ENCODE measurements around the gene TOB2.
A peak's percentile ranks its signal among the peaks of the same experiment; 100 is the strongest.
"Not testable (repeated sequence)": the region's sequence is repeated elsewhere in the genome, so short reads cannot be mapped to it uniquely, and the experiment has no call there.

Gene TOB2

GRCh38 chr22:41425660-41426365 lies 20.8 kb downstream of the TOB2 start:
- DNase-seq = no peak

GRCh38 chr22:41418717-41419116 lies 27.9 kb downstream of the TOB2 start:
- no peak for DNase-seq

GRCh38 chr22:41417622-41418390 lies 28.8 kb downstream of the TOB2 start:
- no peak for DNase-seq

- no peak for DNase-seq
Measured at GRCh38 chr22:41415554-41415953, 31.0 kb downstream of the TOB2 start.

- peak; percentile 28 for DNase-seq
Measured at GRCh38 chr22:41411021-41411851, 35.4 kb downstream of the TOB2 start.

- DNase-seq = no peak
Measured at GRCh38 chr22:41410311-41410751, 36.3 kb downstream of the TOB2 start.

GRCh38 chr22:41408665-41409064 lies 37.9 kb downstream of the TOB2 start:
- no peak for DNase-seq

- no peak for DNase-seq
Measured at GRCh38 chr22:41407433-41407832, 39.2 kb downstream of the TOB2 start.

- DNase-seq = no peak
Measured at GRCh38 chr22:41406410-41406809, 40.2 kb downstream of the TOB2 start.

GRCh38 chr22:41405588-41405987 lies 41.0 kb downstream of the TOB2 start:
- DNase-seq = no peak

GRCh38 chr22:41403532-41404318 lies 42.9 kb downstream of the TOB2 start:
- peak; percentile 88 for DNase-seq

GRCh38 chr22:41402851-41403250 lies 43.8 kb downstream of the TOB2 start:
- DNase-seq = not testable (repeated sequence)

- DNase-seq = peak; percentile 80
Measured at GRCh38 chr22:41401781-41402648, 44.6 kb downstream of the TOB2 start.

GRCh38 chr22:41398921-41399320 lies 47.7 kb downstream of the TOB2 start:
- DNase-seq = no peak

GRCh38 chr22:41397143-41397811 lies 49.3 kb downstream of the TOB2 start:
- no peak for DNase-seq

GRCh38 chr22:41395531-41396240 lies 50.9 kb downstream of the TOB2 start:
- no peak for DNase-seq

GRCh38 chr22:41394012-41394356 lies 52.6 kb downstream of the TOB2 start:
- DNase-seq = no peak

- no peak for DNase-seq
Measured at GRCh38 chr22:41387341-41387740, 59.3 kb downstream of the TOB2 start.

GRCh38 chr22:41384128-41384527 lies 62.5 kb downstream of the TOB2 start:
- no peak for DNase-seq
